Ovary (tissue), 3 donors: ENCODE results near the gene UTS2R.

Experiments used
- CTCF ChIP-seq, 3 donors: fragments of 450-650 bp in 2 of 3; fragments of 200-600 bp in 1 of 3; IDR thresholded peaks; one replicate each; pipeline versions ENCODE4 v1.5.1 to v1.8.0; 2016 to 2022; ENCODE audit warnings: antibody characterized with exemption in 3 of 3, mild to moderate bottlenecking in 1 of 3
- EP300 ChIP-seq: sonication (generic); formaldehyde crosslinking; IDR thresholded peaks from one replicate; pipeline ENCODE4 v1.6.1; 2017; ENCODE audit warnings: antibody characterized with exemption
- donor health status: DM: no; HTN: no; CAD: no.

GRCh38 chr17:82390860-82391435 is 19.4 kb downstream of the UTS2R start:
- TF ChIP-seq CTCF (IDR thresholded peaks at IDR 0.05) = no peak
- TF ChIP-seq EP300 = no peak
